ENCODE measurements around the gene PACRG. TPM values are rescaled to one million over a fixed set of nuclear protein-coding genes. Genes with fewer than 3 reads are reported as not detected.

The PACRG gene
- total and polyA plus RNA-seq, 10 of the 15 experiments (the other 5 are each of a cell fraction or from before 2014, with no cell fraction given): not detected

- H3K27me3 ChIP-seq (replicated peaks in 1 of 2; ENCODE audit: control insufficient read depth in 2 of 2, insufficient read depth in 2 of 2, low read length in 1 of 2): no peaks in the 10 kb centered on the region
- no peak overlapping the region for H3K27ac ChIP-seq (ENCODE audit: control insufficient read depth, insufficient read depth)
- no peaks in the 10 kb centered on the region for H4K20me1 ChIP-seq (ENCODE audit: control insufficient read depth, insufficient read depth)
- no peaks in the 10 kb centered on the region for H3K36me3 ChIP-seq (ENCODE audit: control insufficient read depth in 2 of 2, insufficient read depth in 2 of 2, low read length in 1 of 2)
- H3K4me2 ChIP-seq (ENCODE audit: control insufficient read depth, insufficient read depth): peak overlapping the region; percentile 94; the same call in 1 of the 2 replicates
- H3K9me3 ChIP-seq (replicated peaks; ENCODE audit: control insufficient read depth, insufficient read depth, low read length): no peaks in the 10 kb centered on the region
- in situ Hi-C loops (cut with MboI) (no loop called here), intact Hi-C loops (cut with micrococcal nuclease; ENCODE audit: unreplicated experiment) (no loop called here)
- ChIA-PET CTCF (no interaction called here), RAD21 (ENCODE audit: unreplicated experiment) (no interaction called here), SMC1A (ENCODE audit: uncharacterized antibody, unreplicated experiment) (no interaction called here), POLR2A (no interaction called here)
- no peak overlapping the region for H3K9ac ChIP-seq (ENCODE audit: control insufficient read depth, insufficient read depth, low read length)
- H3K4me3 ChIP-seq: no peak overlapping the region
- H2AFZ ChIP-seq (ENCODE audit: control insufficient read depth, low read depth, low read length): peak overlapping the region; percentile 38; the same call in 1 of the 2 replicates
- BruUV-seq (replicated peaks): no TSS peak
- DNase-seq (ENCODE audit: low read depth, low spot score) (no peak), FAIRE-seq (no peak), ATAC-seq (no peak)
- TF ChIP-seq ZSCAN29 (IDR thresholded peaks at IDR 0.05) (no peak), TCF3 (IDR thresholded peaks at IDR 0.05; ENCODE audit: borderline replicate concordance, insufficient read depth, low read depth, low read length) (no peak), KAT2A (conservative IDR thresholded peaks at IDR 0.05; ENCODE audit: control insufficient read depth, low read depth, low read length) (no peak), MEF2A (IDR thresholded peaks at IDR 0.05; ENCODE audit: insufficient read depth, low read depth, low read length) (no peak), NKRF (conservative IDR thresholded peaks at IDR 0.05) (no peak), CHD4 (IDR thresholded peaks at IDR 0.05) (no peak), RAD51 (IDR thresholded peaks at IDR 0.05) (no peak), SUPT20H (IDR thresholded peaks at IDR 0.05; ENCODE audit: borderline replicate concordance, control insufficient read depth, low read depth, low read length) (no peak), CBX3 (IDR thresholded peaks at IDR 0.05; ENCODE audit: borderline replicate concordance, low read depth) (no peak), POLR2AphosphoS5 (IDR thresholded peaks at IDR 0.05; ENCODE audit: low read length) (no peak), JUND (IDR thresholded peaks at IDR 0.05; ENCODE audit: low read depth, low read length) (no peak), ATF2 (IDR thresholded peaks at IDR 0.05; ENCODE audit: low read length) (no peak), SP1 (IDR thresholded peaks at IDR 0.05; ENCODE audit: low read depth, low read length) (no peak), EZH2 (IDR thresholded peaks at IDR 0.05; ENCODE audit: borderline replicate concordance, control insufficient read depth, low read depth, low read length) (no peak), POLR2AphosphoS2 (IDR thresholded peaks at IDR 0.05; ENCODE audit: low read depth, low read length) (no peak), STAT1 (conservative IDR thresholded peaks at IDR 0.05) (no peak)
- TF ChIP-seq, protein P1, sequence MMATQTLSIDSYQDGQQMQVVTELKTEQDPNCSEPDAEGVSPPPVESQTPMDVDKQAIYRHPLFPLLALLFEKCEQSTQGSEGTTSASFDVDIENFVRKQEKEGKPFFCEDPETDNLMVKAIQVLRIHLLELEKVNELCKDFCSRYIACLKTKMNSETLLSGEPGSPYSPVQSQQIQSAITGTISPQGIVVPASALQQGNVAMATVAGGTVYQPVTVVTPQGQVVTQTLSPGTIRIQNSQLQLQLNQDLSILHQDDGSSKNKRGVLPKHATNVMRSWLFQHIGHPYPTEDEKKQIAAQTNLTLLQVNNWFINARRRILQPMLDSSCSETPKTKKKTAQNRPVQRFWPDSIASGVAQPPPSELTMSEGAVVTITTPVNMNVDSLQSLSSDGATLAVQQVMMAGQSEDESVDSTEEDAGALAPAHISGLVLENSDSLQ (IDR thresholded peaks at IDR 0.05): no peak
- WGBS (ENCODE audit: insufficient coverage, insufficient replicate concordance, low lambda C conversion rate, missing lambda C conversion rate): 64% methylated on average over 7 of the region's 7 CpGs
- no peaks in the 10 kb centered on the region for H3K4me1 ChIP-seq (ENCODE audit: control insufficient read depth, insufficient read depth, low read length)
- no peaks in the 10 kb centered on the region for H3K79me2 ChIP-seq (ENCODE audit: control insufficient read depth, insufficient read depth, low read length)
These were observed 423 bp downstream of the PACRG start for GRCh38 chr6:162728197-162728596.
